HG03039 (cell line): Measurements from ENCODE around the gene INTS7.

Experiments used
- ATAC-seq: cut with Tn5 transposase; IDR thresholded peaks from one replicate; pipeline ENCODE4 v1.9.1; 2021; ENCODE audit warnings: mild to moderate bottlenecking, moderate library complexity; ENCODE audit not compliant: unreplicated experiment

INTS7 gene

GRCh38 chr1:211910913-211911485 is 124.4 kb downstream of the INTS7 start:
- no peak for ATAC-seq

- ATAC-seq = no peak
Measured at GRCh38 chr1:211910113-211910884, 125.1 kb downstream of the INTS7 start.

GRCh38 chr1:211909395-211909794 is 126.0 kb downstream of the INTS7 start:
- ATAC-seq = no peak

- ATAC-seq = no peak
Measured at GRCh38 chr1:211908951-211909350, 126.4 kb downstream of the INTS7 start.

- ATAC-seq = no peak
Measured at GRCh38 chr1:211908453-211908852, 126.9 kb downstream of the INTS7 start.

- no peak for ATAC-seq
Measured at GRCh38 chr1:211903490-211904245, 131.7 kb downstream of the INTS7 start.

GRCh38 chr1:211902624-211903291 is 132.6 kb downstream of the INTS7 start:
- no peak for ATAC-seq

GRCh38 chr1:211901945-211902344 is 133.4 kb downstream of the INTS7 start:
- ATAC-seq = no peak

GRCh38 chr1:211900441-211900840 is 134.9 kb downstream of the INTS7 start:
- no peak for ATAC-seq

- ATAC-seq = no peak
Measured at GRCh38 chr1:211896958-211897357, 138.4 kb downstream of the INTS7 start.

- no peak for ATAC-seq
Measured at GRCh38 chr1:211895126-211895759, 140.1 kb downstream of the INTS7 start.

- no peak for ATAC-seq
Measured at GRCh38 chr1:211894312-211894711, 141.0 kb downstream of the INTS7 start.

GRCh38 chr1:211893260-211893659 is 142.1 kb downstream of the INTS7 start:
- no peak for ATAC-seq

- no peak for ATAC-seq
Measured at GRCh38 chr1:211892577-211892976, 142.8 kb downstream of the INTS7 start.

- no peak for ATAC-seq
Measured at GRCh38 chr1:211891708-211892107, 143.6 kb downstream of the INTS7 start.
